OCI-LY7 (cell line): ENCODE results near the gene SPIB.

Source experiments
- CTCF ChIP-seq: fragments of 200-600 bp; sonication (generic); conservative IDR thresholded peaks from 2 replicates; pipeline ENCODE4 v1.5.1; 2014; ENCODE audit warnings: mild to moderate bottlenecking, antibody characterized with exemption, low read length, moderate library complexity, mixed read lengths
- EZH2phosphoT487 ChIP-seq: fragments of 200-600 bp; sonication (generic); IDR thresholded peaks from 2 replicates; pipeline ENCODE4 v1.6.1; 2018; ENCODE audit warnings: low read depth, borderline replicate concordance, mild to moderate bottlenecking, mixed run types, antibody characterized with exemption, low read length, moderate library complexity, mixed read lengths

GRCh38 chr19:50466706-50467039 lies 47.9 kb downstream of the SPIB start:
- TF ChIP-seq EZH2phosphoT487, result no peak
- no peak for TF ChIP-seq CTCF
